ENCODE data around the gene CERT1.

The CERT1 gene

DNA sequence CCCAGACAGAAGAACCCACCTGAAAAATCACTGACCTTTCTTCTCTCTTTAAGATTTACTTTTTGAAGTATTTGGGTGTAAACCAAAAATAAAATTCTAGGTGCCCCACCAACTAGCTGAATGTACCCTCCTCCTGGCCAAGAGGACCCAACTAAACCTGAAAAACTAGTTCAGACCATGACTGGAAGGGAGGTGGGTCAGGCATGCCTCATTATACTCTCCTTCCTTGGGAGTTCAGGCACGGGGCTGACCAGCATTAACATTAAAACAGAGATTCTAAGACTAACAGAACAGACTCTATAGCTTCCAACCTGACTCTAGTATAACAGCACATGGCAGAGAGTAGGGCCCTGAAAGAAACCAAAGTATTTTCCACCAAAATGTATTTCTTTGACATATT, 61.4 kb downstream of the CERT1 start:
- POLR2A ChIA-PET (ENCODE audit: low non-redundant PET): no interaction called here

DNA sequence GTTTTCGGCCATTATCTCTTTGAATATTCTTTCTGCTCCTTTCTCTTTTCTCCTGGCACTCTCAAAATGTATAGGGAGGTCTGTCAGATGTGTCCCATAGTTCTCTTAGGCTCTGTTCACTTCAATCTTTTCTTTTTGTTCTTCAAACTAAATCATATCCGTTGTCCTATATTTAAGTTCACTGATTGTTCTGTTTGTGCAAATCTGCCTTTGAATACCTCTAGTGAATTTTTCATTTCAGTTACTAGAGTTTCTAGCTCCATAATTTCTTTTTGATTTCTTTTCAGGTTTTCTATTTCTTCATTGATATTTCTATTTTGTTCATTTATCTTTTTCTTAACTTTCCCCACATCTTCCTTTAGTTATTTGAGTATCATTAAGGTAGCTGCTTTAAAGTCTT, 65.4 kb downstream of the CERT1 start:
- no peak for DNase-seq (ENCODE audit: low spot score)
- ChIA-PET POLR2A (ENCODE audit: low non-redundant PET) (no interaction called here), CTCF (interaction anchor here (0.7 kb wide), 1 partner anchor 1403 kb away, joined by 3 read pairs; no protein-coding TSS in a partner anchor)
- TF ChIP-seq, protein P1, sequence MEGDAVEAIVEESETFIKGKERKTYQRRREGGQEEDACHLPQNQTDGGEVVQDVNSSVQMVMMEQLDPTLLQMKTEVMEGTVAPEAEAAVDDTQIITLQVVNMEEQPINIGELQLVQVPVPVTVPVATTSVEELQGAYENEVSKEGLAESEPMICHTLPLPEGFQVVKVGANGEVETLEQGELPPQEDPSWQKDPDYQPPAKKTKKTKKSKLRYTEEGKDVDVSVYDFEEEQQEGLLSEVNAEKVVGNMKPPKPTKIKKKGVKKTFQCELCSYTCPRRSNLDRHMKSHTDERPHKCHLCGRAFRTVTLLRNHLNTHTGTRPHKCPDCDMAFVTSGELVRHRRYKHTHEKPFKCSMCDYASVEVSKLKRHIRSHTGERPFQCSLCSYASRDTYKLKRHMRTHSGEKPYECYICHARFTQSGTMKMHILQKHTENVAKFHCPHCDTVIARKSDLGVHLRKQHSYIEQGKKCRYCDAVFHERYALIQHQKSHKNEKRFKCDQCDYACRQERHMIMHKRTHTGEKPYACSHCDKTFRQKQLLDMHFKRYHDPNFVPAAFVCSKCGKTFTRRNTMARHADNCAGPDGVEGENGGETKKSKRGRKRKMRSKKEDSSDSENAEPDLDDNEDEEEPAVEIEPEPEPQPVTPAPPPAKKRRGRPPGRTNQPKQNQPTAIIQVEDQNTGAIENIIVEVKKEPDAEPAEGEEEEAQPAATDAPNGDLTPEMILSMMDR (conservative IDR thresholded peaks at IDR 0.05; ENCODE audit: low read depth): no peak
- no peak overlapping the region for H3K27ac ChIP-seq

More for the DNA sequence above, 61.4 kb downstream of the CERT1 start:
- TF ChIP-seq, protein P1 (conservative IDR thresholded peaks at IDR 0.05; ENCODE audit: low read depth): no peak
- H3K27ac ChIP-seq: no peak overlapping the region
- CTCF ChIA-PET: no interaction called here
- DNase-seq (ENCODE audit: low spot score): no peak

DNA sequence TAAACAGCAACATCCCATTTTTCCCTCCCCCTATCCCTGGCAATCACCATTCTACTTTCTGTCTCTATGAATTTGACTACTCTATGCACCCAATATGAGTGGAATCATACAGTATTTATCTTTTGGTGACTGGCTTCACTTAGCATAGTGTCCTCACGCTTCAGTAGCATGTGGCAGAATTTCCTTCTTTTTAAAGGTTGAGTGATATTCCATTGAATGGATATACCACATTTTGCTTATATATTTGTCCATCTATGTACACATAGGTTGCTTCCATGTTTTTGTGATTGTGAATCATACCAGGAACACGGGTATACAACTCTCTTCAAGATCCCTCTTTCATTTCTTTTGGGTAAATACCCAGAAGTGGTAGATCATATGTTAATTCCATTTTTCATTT, 69.9 kb downstream of the CERT1 start:
- no peak overlapping the region for H3K27ac ChIP-seq
- ChIA-PET POLR2A (ENCODE audit: low non-redundant PET) (no interaction called here), CTCF (no interaction called here)
- TF ChIP-seq, protein P1 (conservative IDR thresholded peaks at IDR 0.05; ENCODE audit: low read depth): no peak
- no peak for DNase-seq (ENCODE audit: low spot score)

DNA sequence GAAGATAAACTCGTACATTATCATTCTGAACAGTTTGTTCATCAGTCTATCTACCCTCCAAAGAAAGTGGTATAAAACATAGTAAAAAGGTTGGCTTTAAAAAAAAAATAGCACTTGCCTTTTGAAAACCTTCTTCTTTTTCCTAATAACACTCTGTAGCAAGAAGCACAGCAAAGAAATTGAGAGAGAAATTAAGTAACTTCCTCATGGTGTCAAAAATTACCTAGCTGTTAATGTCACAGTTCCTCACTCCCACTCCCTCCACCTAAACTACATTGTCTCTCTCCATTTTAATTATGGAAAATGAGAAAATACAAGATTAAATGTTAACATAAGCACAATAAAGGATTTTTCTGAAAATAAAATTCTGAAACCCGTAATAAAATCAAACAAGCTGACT, 72.2 kb downstream of the CERT1 start:
- H3K27ac ChIP-seq: no peak overlapping the region
- POLR2A ChIA-PET (ENCODE audit: low non-redundant PET): interaction anchor here (0.5 to 0.7 kb wide), 2 partner anchors 183 to 1878 kb away, joined by 4 to 5 read pairs; no protein-coding TSS in a partner anchor
- CTCF ChIA-PET: interaction anchor here (0.6 to 0.7 kb wide), 4 partner anchors 71 to 885 kb away, joined by 3 to 5 read pairs (median 4); no protein-coding TSS in a partner anchor
- no peak for DNase-seq (ENCODE audit: low spot score)
- TF ChIP-seq, protein P1 (conservative IDR thresholded peaks at IDR 0.05; ENCODE audit: low read depth): no peak

DNA sequence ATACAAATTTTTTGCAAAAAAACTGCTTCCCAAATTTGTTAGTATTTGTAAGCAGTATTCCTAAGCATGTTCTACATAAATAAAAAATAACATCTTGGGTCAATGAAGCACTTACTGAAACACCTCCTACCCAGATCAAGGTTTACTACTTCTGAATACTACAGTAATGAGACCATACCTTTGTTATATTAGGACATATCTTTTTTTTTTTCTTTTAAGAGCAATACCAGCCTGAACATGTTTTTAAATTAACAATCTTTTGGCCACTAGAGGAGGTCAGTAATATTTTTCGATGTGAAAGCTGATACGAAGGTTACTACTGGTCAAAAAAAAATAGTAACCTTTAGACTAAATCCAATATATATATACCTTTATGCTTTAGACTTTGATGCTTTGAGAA, 72.7 kb downstream of the CERT1 start:
- ChIA-PET CTCF (interaction anchor here (0.6 to 0.7 kb wide), 3 partner anchors 72 to 886 kb away, joined by 3 to 4 read pairs (median 3); no protein-coding TSS in a partner anchor), POLR2A (ENCODE audit: low non-redundant PET) (interaction anchor here (0.5 to 0.7 kb wide), 2 partner anchors 183 to 1877 kb away, joined by 4 to 5 read pairs; no protein-coding TSS in a partner anchor)
- TF ChIP-seq, protein P1 (conservative IDR thresholded peaks at IDR 0.05; ENCODE audit: low read depth): peak; percentile 14
- H3K27ac ChIP-seq: no peak overlapping the region
- DNase-seq (ENCODE audit: low spot score): peak; percentile 18

DNA sequence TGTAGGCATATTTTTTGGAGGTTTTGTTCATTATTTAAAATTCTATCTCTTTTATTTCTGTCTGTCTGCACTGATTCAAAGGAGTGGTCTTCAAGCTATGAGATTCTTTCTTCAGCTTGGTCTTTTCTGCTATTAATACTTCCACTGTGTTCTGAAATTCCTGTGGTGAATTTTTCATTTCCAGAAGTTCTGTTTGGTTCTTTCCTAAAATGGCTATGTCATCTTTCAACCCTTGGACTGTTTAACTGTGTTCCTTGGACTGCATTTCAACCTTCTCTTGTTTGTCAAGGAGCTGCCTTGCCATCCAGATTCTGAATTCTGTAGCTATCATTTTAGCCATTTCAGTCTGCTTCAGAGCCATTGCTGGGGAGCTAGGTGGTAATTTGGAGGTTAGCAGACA, 76.3 kb downstream of the CERT1 start:
- CTCF ChIA-PET: no interaction called here
- no peak for DNase-seq (ENCODE audit: low spot score)
- POLR2A ChIA-PET (ENCODE audit: low non-redundant PET): no interaction called here
- TF ChIP-seq, protein P1 (conservative IDR thresholded peaks at IDR 0.05; ENCODE audit: low read depth): no peak
- H3K27ac ChIP-seq: no peak overlapping the region

Data from RWPE1 (cell line).